ENCODE results near the gene KLHL6.

- TF ChIP-seq CTCF (IDR thresholded peaks at IDR 0.05; ENCODE audit: insufficient read depth, low read depth, low read length) (no peak), EZH2 (IDR thresholded peaks at IDR 0.05; ENCODE audit: insufficient read depth, low read length) (no peak)
Observed at GRCh38 chr3:183491923-183492848, 63.3 kb downstream of the KLHL6 start.

Measured in astrocyte (in vitro differentiated cells and primary cell).